IPS DF 19.7 (cell line): ENCODE data around the gene RRH.
A peak's percentile ranks its signal among the peaks of the same experiment; 100 is the strongest.
"Not testable (repeated sequence)": the region's sequence is repeated elsewhere in the genome, so short reads cannot be mapped to it uniquely, and the experiment has no call there.

Experiments
- DNase-seq: peaks from one replicate; pipeline ENCODE4 v3.0.0-alpha.2; 2013; ENCODE audit warnings: low read depth, low spot score

Gene RRH

GRCh38 chr4:109827672-109828071 lies at the start of gene RRH:
Gene RRH, plus strand, starts transcription at chr4:109827972. Its CDS starts 56 bp downstream, at chr4:109828028.
- no peak for DNase-seq

- not testable (repeated sequence) for DNase-seq
These were observed 45.7 kb upstream of the RRH start for GRCh38 chr4:109782092-109782491.

GRCh38 chr4:109786846-109787245 lies 40.9 kb upstream of the RRH start:
- no peak for DNase-seq

GRCh38 chr4:109787807-109788206 lies 40.0 kb upstream of the RRH start:
- no peak for DNase-seq

GRCh38 chr4:109795059-109795458 lies 32.7 kb upstream of the RRH start:
- no peak for DNase-seq

GRCh38 chr4:109798866-109799265 lies 28.9 kb upstream of the RRH start:
- DNase-seq = no peak

- no peak for DNase-seq
These were observed 26.5 kb upstream of the RRH start for GRCh38 chr4:109801099-109801789.

- DNase-seq = no peak
These were observed 25.9 kb upstream of the RRH start, which contains the start of gene CFI for GRCh38 chr4:109801895-109802319. Gene CFI, minus strand, starts transcription at chr4:109801999. Its CDS starts 28 bp downstream, at chr4:109801971.

GRCh38 chr4:109803924-109804571 lies 23.7 kb upstream of the RRH start:
- no peak for DNase-seq

GRCh38 chr4:109809655-109810054 lies 18.1 kb upstream of the RRH start:
- no peak for DNase-seq

GRCh38 chr4:109810552-109811387 lies 17.0 kb upstream of the RRH start:
- DNase-seq = no peak

GRCh38 chr4:109811707-109812106 lies 16.1 kb upstream of the RRH start:
- no peak for DNase-seq

GRCh38 chr4:109815151-109816081 lies 12.4 kb upstream of the RRH start, which contains the start of gene GAR1:
Gene GAR1, plus strand, starts transcription at chr4:109815762. Its CDS starts 403 bp downstream, at chr4:109816165.
- peak; percentile 91 for DNase-seq

- no peak for DNase-seq
These were observed 11.7 kb upstream of the RRH start for GRCh38 chr4:109816082-109816442.

GRCh38 chr4:109816894-109817293 lies 10.9 kb upstream of the RRH start:
- no peak for DNase-seq

GRCh38 chr4:109818268-109818667 lies 9.5 kb upstream of the RRH start:
- DNase-seq = no peak

GRCh38 chr4:109820563-109820962 lies 7.2 kb upstream of the RRH start:
- no peak for DNase-seq

GRCh38 chr4:109821185-109821584 lies 6.6 kb upstream of the RRH start:
- DNase-seq = no peak

- no peak for DNase-seq
These were observed 1.1 kb upstream of the RRH start for GRCh38 chr4:109826719-109827118.

GRCh38 chr4:109833756-109834155 lies 6.0 kb downstream of the RRH start:
- no peak for DNase-seq

GRCh38 chr4:109836985-109837384 lies 9.2 kb downstream of the RRH start:
- no peak for DNase-seq
